HG02571 (cell line): ENCODE results near the gene KRT2.

ENCODE experiments used
- ATAC-seq: cut with Tn5 transposase; IDR thresholded peaks from one replicate; pipeline ENCODE4 v1.9.1; 2021; ENCODE audit warnings: mild to moderate bottlenecking, moderate library complexity; ENCODE audit not compliant: unreplicated experiment

Gene KRT2

DNA sequence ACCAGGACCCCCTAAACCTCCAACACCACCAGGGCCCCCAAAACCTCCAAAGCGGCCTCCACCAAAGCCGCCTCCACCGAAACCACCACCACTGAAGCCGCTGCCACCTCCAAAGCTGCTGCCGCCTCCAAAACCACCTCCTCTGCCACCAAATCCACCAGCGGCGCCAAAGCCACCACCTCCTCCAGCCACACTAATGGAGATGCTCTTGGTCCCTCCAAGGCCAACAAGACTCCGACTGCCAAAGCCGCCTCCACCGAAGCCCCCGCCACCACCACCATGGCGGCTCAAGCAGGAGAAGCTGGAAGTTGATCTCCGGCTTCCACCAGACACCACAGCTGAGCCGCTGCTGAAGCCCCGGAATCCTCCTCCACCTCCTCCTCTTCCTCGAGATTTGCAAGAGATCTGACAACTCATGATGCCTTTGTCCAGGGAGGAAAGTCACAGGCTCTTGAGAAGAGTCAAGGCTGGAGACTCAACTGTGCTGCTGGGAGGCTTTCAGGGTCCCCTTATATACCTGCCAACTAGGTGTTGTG, at the start of gene KRT2:
KRT2 (minus strand) TSS at position 486 of the 536 bp plus-strand sequence; CDS start at position 417, 69 bp downstream.
- ATAC-seq = no peak

- no peak for ATAC-seq
Measured at GRCh38 chr12:52701281-52701680, 49.3 kb upstream of the KRT2 start.

DNA sequence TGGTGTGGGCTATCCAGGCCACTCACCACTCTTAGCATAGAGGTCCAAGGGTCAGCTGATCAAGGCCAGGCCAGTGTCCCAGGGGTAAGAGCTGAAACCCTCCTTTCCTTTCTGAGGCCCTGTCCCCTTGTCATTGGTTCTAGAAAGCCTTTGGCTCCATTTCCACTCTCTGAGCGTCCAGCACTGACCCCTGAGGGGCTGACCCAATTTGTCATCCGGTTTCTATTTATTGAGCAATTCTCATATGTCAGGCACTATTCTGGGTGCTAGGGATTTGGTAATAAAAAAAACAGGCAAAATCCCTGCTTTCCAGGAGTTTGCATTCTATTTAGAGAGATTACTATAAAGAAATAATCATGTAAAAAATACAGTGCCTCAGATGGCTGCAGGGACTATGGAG, 47.9 kb upstream of the KRT2 start:
- no peak for ATAC-seq

GRCh38 chr12:52699373-52699772, 47.4 kb upstream of the KRT2 start:
- no peak for ATAC-seq

DNA sequence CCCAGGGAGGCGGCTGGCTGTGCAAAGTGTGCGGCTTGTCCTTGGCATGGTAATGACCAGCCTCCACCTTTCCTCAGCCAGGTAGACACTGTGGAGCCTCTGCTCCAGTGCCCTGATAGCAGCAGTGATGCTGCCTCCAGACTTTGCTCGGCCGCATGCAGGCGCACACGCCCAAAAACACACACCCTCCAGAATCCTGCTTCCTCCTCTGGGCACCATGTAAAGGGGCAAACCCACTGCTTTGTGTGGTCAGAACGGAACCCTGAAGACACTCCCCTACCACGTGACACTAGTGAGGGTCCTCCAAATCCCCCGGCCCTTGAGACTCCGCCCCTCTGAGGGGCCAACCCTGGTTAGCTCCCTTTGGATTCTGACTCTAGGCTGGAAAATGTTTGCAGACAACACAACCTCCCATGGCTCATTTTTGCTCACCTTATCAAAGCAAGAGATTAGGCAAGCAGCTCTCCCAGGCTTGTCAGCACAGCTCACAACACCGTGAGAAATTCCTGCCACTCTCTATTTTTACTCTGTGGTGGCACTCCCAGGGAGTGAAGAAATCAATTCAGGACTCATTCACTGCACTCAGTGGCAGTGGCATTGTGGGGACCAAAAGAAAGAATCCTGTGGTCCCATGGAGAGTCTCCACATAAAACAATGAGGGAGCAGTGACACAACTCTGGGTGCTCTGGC, 46.8 kb upstream of the KRT2 start:
- no peak for ATAC-seq

GRCh38 chr12:52697058-52697582, 45.1 kb upstream of the KRT2 start:
- no peak for ATAC-seq

DNA sequence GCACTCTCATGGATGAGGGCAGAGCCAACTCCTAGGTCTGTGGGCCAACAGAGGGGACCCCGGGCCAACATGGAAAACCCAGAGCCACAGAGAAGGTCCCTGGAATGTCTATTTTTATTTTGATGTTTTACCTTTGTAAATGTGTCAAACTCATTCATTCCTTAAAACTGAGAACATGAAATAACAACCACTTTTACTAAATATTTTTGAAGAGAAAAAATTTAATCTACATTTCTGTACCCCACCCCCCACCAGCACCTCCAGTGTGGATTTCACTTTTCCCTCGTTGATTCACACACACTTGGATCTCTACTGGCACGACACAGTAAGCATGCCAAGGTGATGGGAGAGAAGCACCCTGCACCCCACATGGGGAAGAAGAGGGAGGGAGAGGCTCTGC, 44.6 kb upstream of the KRT2 start:
- no peak for ATAC-seq

DNA sequence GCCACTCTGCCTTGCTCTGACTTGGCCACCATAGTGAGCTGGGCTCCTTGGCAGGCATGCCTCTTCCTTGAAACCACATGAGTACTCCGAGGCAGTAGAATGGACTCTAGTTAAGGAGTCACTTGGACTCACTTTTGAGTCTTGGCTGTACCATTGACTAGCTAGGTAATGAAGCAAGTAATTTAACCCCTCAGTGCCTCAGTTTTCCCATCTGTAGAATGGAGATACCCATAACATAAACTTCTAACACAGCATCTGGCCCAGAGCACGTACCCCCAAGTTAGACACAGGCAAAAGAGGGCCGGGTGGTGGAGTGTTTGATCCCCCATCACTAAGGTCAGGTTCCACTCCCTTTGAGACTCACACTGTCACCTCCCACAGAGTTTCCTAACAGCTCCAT, 43.0 kb upstream of the KRT2 start:
- no peak for ATAC-seq

GRCh38 chr12:52694151-52694550, 42.1 kb upstream of the KRT2 start:
- ATAC-seq = no peak

- ATAC-seq = no peak
Measured at GRCh38 chr12:52693261-52693660, 41.2 kb upstream of the KRT2 start.

- ATAC-seq = no peak
Measured at GRCh38 chr12:52692254-52692653, 40.2 kb upstream of the KRT2 start.

GRCh38 chr12:52691841-52692150, 39.8 kb upstream of the KRT2 start:
- ATAC-seq = no peak

DNA sequence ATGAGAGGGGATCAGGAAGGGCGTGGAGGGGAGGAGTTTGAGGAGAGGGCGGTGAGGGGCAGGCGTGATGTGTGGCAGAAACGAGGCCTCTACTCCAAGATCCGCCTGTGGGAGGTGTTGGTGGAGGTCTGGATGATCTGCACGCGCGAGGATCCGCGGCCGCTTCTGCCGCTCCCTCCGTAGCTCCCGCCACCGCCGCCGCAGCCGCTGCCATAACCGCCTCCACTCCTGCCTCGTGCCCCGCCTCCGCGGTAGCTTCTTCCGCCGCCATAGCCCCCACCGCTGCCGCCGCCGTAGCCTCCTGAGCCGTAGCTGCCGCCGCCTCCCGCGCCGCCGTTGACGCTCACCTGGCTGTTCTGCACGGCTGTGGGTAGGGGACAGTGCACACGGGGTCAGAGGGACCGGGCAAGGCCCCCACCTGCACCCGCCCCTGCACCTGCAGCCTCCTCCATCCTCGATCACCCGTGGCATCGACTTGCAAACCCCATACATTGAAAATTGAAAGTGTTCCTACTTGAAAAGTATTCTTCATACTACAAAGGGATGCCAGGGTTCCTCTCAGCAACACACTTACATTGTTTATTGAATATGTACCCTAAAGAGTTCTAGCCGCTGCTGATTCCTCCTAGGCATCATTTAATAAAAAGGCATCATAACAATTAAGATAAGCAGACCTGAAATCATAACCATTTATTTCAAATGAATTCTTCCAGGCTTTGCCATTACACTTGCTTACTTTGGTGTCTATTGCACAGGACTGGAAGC, 39.2 kb upstream of the KRT2 start:
- ATAC-seq = no peak

DNA sequence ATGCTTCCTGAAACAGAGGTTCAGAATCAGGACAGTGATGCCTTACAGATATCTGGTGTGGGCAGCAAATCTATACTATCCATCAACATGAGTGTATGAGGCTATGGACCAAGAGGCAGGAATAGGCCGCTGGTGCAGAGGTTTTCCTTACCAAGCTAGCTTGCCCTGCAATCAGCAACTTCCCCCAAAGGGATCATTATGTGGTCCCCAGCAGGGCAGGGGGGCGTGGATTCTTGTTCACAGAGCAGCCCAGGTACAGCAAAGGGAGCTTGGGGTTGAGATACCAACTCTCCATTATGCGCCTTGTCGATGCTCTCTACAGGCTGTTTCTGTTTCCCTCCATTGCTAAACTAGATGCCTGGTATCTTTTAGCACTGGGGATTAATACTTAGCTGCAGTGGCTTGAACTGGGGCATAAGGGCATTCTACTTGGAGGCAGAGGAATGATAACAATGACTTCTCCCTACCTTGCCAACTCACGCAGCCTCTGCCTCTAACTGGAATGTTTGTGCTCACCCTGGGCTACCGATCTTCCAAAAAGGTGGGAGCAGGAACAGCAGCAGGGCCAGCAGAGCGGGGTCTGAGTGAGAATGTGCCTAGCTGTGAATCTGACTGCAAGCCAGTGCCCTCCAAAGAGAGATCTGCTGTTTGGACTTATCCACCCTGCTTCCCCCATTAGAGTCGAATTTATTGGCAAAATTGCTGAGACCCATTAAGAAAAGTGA, 38.5 kb upstream of the KRT2 start:
- no peak for ATAC-seq

DNA sequence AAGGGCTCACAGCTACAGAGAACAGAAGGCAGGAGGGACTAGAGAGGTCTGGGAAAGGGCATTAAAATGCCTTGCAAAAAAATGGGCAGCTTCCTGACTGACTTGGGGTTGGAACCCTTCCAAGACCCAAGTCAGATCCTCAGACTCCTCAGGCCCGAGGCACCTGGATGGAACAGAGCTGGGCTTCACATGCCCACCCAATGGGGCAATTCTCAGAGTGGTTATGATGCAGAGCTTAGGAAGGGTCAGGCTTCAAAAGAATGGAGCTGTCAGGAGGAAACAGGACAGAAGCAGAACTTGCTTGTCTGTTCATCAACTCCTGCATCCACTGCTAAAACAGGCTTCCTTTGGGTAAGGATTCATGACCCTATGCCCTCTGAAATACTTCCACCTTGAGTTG, 37.9 kb upstream of the KRT2 start:
- ATAC-seq = no peak

GRCh38 chr12:52689239-52689638, 37.2 kb upstream of the KRT2 start:
- no peak for ATAC-seq

GRCh38 chr12:52688481-52688880, 36.5 kb upstream of the KRT2 start:
- no peak for ATAC-seq

DNA sequence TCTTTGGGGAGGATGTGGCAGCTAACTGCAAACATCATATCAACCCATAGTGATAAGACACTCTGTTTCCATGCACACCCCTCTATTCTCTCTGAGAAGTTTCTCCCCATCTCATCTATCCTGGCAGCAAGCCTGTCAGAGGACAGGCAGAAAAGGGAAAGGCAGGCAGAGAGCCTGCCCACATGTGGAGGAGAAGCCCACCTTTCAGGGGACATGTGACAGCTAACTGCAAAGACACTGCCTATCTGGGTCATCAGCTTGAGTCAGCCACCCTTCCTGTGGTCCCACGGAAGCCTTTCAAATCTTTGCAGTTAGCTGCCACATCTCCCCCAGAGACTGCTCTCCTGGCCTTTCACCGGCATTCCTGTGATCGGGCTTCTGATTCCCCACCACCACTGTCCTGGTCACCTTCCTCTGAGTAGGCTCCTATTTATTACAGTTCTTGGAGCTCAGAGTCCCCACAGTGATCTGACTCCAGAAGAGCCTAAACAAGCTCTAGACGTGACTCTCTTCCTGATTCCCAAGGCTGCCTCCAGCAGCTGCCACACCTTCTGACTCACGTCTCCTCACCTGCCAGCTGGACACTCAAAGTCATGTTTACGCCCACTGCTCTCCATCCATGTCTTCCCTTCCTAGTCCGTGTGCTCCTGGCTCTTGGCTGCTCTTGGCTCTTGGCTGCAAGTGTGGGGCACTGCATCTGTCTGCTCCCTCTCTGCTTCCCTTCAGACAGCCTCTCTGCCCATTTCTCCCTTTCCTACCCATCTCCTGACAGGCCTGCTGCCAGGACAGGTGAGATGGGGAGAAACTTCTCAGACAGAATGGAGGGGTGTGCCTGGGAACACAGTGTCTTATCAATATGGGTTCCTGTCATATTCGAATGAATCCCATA, 35.7 kb upstream of the KRT2 start:
- ATAC-seq = no peak

DNA sequence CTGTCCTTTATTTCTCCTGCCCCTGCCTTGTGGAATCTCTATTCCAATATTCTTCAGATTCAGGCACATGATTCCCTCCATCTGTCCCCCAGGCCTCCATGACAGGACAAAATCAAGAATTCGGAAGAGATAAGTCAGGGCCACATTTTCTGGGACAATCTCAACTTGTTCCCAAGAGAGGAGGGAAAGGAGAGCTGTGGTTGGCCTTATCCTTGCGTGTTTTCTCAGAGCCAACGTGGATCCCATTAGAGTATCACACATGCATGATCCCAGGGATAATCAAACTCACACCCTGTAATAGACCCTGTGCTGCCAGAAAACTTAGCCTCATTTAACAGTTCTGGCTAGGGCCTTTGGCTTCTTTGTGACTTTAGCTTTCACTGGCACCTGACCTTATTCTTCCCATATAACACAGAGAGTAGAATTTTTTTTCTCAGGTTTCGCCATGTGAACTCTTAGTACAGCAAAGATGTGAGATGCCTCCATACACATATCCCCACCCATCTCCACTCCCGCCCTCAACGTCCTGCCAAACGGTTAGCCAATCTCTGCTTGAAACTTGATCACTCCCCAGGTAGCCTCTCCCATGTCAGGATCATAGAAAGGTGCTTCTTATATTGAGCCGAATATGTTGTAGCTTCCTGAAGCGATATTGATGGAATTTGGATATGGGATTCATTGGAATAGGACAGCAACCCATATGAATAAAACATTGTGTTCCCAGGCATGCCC, 34.9 kb upstream of the KRT2 start:
- no peak for ATAC-seq

DNA sequence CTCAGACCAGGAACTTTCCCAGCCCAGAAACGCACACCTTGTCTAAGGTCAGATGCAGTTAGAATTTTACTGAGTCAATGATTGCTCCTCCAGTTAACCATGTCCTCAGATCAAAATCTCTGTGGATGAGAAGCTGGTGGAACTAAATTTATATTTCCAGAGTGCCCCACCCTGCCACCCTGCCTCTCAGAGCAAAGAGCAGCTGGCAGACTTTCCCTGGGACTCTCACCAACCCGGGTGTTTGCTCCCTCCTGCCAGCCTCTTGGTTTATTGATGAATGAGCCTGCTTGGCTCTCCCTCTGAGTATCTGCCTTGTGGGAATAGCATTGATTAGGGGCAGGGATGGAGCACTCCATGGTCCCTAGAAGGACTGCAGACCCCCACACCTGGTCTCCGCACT, 34.1 kb upstream of the KRT2 start:
- ATAC-seq = no peak
